Endothelial cell of hepatic sinusoid (primary cell): ENCODE data around the gene DAB2IP.

Experiments used
- in situ Hi-C: cut with HindIII; loops from 2 replicates; pipeline ENCODE4 v1.10.0; 2017; ENCODE audit warnings: low sequenced_read_pairs

The DAB2IP gene

GRCh38 chr9:121698627-121699570 lies 47.5 kb downstream of the DAB2IP start:
- in situ Hi-C loops = loop anchor here (5.0 kb wide), 1 partner anchor 52 kb away; no protein-coding TSS in a partner anchor

DNA sequence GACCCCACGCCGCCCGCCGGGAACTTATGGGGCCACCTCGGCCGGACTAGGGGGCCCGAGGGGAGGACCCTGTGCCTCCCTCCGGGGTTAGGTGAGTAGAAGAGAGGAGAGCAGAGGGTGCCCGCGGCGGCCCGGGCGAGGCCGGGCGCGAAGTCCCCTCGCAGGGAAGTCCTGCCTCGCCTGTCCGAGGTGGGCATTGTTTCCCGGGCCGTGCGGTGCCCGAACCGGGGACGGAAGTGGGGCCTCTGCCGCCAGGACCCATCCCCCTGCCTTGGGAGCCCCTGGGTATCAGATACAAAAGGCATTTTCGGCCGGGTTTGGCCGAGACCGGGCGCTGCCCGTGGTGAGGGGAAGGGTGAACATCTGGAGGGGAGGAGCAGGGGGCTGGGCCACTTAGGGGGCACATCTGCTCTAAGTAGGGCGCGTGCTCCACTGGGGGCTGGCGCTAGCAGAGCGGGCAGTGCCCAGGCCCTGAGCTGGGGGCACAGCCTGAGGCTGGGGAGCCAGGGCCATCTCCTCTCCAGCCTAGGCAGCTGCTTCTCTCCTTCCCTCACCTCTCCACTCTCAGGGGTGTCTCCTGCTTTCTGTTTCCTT lies 48.2 kb downstream of the DAB2IP start:
- in situ Hi-C loops = loop anchor here (5.0 kb wide), 1 partner anchor 52 kb away; no protein-coding TSS in a partner anchor

DNA sequence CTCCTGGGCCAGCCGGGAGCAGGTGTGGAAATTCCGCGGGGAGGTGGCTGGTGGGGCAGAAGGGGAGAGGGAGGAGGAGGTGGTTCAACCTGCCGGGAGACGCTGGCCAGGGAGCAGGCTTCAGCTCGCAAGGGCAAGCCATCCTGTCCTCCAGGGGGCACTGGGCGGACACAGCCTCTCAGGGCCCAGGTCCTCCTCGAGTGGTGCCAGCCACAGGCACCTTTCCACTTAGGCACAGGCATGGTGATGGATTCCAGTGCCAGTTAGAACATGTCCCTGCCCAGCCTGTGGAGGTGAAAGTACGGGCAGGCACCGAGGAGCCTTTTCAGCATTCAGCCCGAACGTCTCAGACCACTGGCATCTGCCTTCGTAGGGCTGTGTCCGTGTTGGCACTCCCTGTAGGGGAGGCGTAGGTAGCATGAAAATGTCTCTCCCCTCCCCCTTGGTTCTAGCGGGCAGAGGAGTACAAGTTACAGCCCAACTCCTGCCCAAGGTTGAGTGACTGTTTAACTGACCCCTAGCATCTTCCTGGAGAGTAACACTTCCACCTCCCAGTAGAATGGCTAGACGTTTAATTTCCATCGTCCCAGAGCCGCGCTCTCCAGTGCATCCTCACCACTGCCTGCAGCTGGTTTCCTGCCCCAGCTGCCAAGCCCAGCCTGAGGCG lies 48.9 kb downstream of the DAB2IP start:
- in situ Hi-C loops = no loop called here

GRCh38 chr9:121700832-121701419 lies 49.5 kb downstream of the DAB2IP start:
- in situ Hi-C loops = no loop called here

GRCh38 chr9:121701736-121702261 lies 50.4 kb downstream of the DAB2IP start:
- in situ Hi-C loops = no loop called here

DNA sequence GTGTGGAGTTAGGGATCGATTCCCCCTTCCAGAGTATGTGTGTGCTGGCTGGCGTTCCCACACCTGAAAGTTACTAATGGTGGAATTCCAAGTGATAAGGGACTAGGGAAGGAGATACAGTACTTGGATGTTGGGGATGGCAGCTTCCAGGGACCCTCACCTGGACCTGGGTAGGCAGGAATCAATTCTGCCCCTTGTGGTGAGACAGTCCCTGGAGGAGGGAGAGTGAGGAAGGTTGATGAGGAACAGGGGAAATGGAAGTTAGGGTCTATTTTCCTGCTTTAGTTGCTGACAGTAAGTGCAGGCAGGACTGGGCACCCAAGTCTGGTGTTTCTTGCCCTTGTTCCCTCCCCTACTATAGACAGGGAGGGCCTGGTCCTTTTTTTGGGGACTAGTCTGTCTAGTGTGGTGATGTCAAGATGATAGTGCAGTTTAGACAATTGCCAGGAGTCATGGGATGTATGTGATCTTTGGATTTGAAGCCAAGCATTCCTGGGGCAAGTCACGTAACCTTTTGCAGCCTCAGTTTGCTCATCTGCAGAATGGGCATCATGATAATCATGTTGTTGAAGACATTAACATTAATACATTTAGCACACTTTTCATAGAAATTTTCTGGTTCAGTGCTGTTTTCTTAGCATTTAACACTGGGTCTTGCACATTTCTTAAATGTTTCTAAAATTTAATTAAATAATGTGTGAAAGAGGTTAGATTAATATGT lies 51.7 kb downstream of the DAB2IP start:
- in situ Hi-C loops = no loop called here

DNA sequence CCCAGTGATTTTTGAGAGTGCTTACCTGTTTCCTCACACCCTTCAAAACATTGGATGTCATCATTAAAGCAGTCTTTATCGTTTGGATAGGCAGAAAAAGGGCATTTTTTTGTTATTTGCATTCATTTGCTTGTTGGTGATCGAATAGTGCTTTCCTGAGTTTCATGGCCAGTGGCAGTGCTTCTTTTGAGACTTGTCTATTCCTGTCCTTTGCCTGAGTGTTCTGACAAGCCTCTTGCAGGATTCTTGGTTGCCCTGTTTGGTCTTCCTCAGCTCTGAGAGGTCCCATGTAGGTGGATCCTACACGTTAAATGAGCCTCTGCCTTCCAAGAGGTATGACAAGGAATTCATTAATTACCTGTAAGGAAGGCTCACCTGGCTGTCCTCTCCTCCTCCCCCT lies 52.8 kb downstream of the DAB2IP start:
- in situ Hi-C loops = no loop called here

DNA sequence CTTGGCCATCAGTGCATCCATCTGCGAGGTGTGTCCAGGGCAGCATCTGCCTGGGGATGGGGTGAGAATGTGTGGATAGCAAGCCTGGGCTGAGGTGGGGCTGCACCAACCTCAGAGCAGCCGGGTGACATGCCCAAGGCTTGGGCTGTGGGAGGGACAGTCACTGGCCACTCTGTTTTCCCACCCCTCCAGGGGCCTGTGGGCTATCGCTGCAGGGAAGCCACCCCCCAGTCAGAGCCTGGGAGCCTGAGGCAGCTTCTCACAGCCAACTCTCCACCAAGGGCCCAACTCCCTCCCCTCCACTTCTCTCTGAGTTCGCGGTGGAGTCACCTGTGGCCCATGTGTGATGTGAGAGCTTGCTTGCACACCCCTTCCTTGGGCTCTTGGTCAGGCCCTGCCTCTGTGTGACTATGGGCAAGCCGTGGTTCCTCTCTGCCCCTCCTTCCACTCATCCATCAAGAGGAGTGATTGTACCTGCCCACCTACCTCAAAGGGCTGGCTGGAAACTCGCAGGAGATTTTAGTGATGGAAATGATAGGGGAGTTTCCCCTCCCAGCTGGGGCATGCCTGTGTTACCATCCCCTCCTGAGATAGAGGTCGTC lies 54.8 kb downstream of the DAB2IP start:
- in situ Hi-C loops = no loop called here

DNA sequence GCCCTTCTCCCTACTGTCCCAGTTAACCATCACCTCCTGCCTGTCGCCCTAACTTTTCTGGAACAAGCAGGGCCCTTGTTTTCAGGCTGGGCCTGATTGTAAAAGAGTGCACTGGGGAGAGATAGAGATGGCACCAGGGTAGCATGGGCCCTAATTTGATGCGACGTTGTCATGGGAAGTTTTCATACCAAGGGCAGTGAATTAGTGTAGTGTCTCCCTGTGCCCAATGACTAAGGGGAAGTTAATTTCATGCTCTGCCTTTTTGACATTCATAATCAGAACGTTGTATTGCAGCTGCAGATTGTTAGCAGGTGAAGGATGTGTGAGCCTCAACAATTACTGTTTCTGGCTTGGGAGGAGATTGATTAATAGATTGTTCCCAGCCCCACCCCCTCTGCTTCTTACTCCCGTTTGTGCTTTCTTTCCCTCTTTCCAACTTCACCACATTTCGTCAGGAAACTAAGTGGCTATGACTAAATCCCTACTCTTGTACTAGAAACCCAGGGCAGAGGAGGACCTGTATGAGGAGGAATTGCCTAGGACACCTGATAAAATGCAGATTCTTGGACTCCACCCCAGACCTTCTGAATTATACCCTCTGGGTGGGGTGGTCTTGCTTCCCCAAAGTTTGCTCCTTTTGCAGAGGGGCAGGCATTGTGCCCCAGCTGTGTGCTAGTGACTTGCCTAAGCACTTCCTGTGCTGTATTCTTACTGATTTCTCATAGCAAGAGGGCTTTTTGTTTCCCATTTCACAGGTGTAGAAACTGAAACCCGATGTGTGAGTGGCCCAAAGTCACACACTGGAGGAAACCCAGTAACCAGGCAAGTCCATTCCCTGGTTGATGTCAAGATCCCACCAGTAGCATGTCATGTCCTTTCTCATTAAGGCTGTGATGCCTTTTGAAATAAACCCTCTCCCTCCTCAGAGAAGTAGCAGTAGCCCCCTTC lies 56.3 kb downstream of the DAB2IP start:
- in situ Hi-C loops = no loop called here

- in situ Hi-C loops = no loop called here
Observed at GRCh38 chr9:121708768-121709488, 57.5 kb downstream of the DAB2IP start.

- in situ Hi-C loops = no loop called here
Observed at GRCh38 chr9:121709798-121710197, 58.4 kb downstream of the DAB2IP start.

GRCh38 chr9:121711281-121711680 lies 59.8 kb downstream of the DAB2IP start:
- in situ Hi-C loops = no loop called here

DNA sequence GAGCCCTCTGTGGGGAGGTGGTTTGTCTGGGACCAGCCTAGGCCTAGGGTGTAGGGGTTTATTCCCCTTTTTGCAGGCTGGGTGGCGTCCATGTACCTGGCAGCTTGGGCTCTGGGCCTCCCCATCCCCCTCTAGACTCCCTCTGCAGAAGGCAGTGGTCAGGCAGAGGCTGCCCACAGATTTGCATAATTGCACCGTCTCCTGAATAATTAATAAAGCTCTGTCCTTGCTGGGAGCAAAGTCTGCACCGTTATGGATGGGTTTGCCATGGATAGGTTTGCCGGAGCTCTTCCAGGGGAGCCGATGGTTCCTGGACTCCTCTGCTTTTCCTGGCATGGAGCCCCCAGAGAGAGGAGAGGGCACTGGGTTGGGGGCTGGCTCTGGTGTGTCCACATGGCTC lies 60.4 kb downstream of the DAB2IP start:
- in situ Hi-C loops = no loop called here

GRCh38 chr9:121713400-121714070 lies 62.1 kb downstream of the DAB2IP start:
- in situ Hi-C loops = no loop called here

GRCh38 chr9:121714075-121714705 lies 62.8 kb downstream of the DAB2IP start:
- in situ Hi-C loops = no loop called here

- in situ Hi-C loops = no loop called here
Observed at GRCh38 chr9:121714873-121715272, 63.4 kb downstream of the DAB2IP start.
